ENCODE data around the gene TXNRD1.

Gene TXNRD1

DNA sequence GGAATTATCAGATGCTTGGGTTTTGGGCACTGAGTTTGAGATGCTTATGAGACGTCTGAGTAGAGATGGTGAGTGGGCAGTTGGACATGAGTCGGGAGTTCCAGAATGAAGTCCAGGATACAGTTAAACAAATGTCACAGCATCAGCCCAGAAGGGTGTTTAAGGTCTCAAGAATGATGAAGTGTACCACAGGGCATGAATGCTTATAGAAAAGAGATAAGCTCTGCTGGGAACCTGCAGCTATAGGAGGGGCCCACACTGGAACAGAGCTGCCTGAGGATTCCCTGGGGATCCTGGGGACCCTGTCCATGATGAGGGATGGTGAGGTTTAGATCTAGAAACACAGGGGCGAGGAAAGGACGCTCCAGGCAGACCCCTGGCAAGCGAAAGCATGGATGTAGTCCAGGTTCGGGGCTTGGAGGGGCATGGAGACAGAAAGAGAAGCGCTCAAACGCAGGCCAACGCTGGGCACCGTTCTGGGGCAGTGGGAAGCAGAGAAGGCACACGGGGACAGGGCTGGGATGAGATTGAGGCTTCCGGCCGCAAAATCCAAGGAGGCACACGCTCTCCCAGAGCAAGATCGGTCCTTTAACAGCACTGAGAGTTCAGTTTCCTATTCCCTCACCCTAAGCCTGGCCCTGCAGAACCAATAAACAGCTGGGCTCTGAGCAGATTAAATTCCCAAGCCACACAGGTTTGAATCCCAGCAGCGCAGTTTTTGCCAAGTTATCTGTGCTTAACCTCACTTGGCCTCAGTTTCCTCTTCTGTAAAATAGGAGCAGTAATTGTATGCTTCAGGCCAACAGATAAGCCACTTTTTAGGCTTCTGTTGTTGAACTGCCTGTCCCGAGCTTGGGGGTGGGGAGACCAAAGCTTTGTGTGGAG is 140.9 kb downstream of the TXNRD1 start:
- H3K27ac ChIP-seq: peak overlapping the region; percentile 15; the same call in 1 of the 2 replicates
- TF ChIP-seq, protein P1, sequence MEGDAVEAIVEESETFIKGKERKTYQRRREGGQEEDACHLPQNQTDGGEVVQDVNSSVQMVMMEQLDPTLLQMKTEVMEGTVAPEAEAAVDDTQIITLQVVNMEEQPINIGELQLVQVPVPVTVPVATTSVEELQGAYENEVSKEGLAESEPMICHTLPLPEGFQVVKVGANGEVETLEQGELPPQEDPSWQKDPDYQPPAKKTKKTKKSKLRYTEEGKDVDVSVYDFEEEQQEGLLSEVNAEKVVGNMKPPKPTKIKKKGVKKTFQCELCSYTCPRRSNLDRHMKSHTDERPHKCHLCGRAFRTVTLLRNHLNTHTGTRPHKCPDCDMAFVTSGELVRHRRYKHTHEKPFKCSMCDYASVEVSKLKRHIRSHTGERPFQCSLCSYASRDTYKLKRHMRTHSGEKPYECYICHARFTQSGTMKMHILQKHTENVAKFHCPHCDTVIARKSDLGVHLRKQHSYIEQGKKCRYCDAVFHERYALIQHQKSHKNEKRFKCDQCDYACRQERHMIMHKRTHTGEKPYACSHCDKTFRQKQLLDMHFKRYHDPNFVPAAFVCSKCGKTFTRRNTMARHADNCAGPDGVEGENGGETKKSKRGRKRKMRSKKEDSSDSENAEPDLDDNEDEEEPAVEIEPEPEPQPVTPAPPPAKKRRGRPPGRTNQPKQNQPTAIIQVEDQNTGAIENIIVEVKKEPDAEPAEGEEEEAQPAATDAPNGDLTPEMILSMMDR (IDR thresholded peaks at IDR 0.05): no peak
- TF ChIP-seq ZFX (IDR thresholded peaks at IDR 0.05; ENCODE audit: borderline replicate concordance): no peak

DNA sequence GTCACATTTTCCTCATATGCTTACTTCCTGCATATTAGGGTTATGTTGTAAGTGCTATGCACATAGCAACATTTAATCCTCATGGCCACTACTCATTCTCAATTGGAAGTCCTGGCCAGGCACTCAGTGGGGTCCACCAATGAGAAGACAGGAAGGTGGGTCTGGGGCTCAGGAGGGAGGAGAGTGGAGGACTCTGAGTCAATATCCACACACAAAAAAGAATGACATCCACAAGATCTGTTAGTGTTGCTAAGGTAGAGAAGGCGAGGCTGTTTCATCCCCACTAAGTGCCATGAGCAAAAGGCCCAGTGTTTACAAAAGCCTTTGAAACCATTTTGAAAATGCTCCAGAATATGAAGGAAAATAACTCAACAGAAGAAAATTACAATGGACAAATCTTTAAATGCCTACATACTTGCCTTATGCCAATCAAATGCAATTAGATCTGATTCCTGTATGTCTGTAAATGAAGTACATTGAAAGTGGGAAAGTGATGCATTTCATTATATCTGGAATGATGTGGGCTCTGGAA is 141.9 kb downstream of the TXNRD1 start:
- peak overlapping the region; percentile 15; the same call in 1 of the 2 replicates for H3K27ac ChIP-seq
- no peak for TF ChIP-seq ZFX (IDR thresholded peaks at IDR 0.05; ENCODE audit: borderline replicate concordance)
- TF ChIP-seq, protein P1 (IDR thresholded peaks at IDR 0.05): no peak

DNA sequence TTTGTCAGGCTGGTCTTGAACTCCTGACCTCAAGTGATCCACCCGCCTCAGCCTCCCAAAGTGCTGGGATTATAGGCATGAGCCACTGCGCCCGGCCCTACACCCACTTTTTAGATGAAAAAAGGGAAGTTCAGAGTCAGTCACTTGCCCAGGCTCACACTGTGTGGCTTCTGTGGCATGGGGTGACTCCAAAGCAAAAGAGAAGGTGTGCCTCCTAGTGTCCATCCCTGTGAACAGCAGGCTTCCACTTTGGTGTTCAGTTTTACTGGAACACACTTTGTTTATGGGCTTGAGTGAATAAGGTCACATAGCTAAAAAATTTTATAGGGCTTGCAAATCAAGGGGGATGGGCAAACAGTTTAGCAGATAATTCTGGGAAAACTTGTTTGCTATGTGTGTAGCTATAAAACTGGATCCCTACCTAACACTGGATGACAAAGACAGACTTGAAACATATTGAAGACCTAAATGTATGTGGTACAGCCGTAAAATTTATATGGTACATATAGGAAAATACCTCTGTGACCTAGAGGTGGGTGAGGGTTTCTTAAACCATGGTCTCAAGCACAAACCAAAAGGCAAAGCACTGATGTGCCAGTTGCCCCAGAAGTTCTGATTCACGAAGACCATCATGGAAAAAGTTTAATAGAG is 142.9 kb downstream of the TXNRD1 start:
- H3K27ac ChIP-seq: no peak overlapping the region
- TF ChIP-seq, protein P1 (IDR thresholded peaks at IDR 0.05): peak; percentile 89
- TF ChIP-seq ZFX (IDR thresholded peaks at IDR 0.05; ENCODE audit: borderline replicate concordance): no peak

DNA sequence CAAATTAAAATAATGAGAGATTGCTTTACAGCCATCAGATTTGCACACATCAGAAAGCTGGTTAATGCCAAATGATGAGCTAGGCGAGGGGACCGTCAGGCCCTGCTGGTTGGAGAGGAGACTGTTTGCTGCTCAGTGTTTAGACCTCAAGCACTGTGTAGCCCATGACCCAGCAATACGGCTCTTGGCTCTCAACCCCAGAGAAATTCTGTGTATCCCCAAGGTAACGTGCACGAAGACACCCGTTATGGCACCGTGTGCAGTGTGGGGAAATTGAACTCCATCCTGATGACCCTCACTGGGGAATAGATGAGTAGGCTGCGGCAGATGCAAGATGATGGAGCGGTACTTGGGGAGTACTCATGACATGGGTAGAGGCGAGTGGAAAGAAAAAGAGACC is 143.6 kb downstream of the TXNRD1 start:
- no peak overlapping the region for H3K27ac ChIP-seq
- TF ChIP-seq, protein P1 (IDR thresholded peaks at IDR 0.05): no peak
- no peak for TF ChIP-seq ZFX (IDR thresholded peaks at IDR 0.05; ENCODE audit: borderline replicate concordance)

DNA sequence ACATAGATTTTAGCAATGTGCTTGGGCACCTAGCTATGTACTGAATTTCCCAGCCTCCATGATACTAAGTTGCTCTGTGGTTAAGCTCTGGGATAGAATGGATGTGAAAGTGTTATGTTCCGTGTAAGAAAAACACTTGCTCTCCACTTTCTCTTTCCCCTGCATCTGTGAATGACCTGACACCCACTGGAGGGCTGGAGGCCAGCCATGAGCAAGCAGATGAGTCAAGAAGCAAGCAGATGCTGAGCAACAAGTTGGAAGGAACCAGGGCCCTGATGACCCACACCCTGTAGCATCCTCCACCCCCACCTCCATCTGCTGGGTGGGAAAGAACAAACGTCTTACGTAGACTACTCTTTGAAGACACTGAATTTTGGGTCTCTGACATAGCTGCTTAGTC is 144.6 kb downstream of the TXNRD1 start:
- TF ChIP-seq, protein P1 (IDR thresholded peaks at IDR 0.05): no peak
- H3K27ac ChIP-seq: no peak overlapping the region

DNA sequence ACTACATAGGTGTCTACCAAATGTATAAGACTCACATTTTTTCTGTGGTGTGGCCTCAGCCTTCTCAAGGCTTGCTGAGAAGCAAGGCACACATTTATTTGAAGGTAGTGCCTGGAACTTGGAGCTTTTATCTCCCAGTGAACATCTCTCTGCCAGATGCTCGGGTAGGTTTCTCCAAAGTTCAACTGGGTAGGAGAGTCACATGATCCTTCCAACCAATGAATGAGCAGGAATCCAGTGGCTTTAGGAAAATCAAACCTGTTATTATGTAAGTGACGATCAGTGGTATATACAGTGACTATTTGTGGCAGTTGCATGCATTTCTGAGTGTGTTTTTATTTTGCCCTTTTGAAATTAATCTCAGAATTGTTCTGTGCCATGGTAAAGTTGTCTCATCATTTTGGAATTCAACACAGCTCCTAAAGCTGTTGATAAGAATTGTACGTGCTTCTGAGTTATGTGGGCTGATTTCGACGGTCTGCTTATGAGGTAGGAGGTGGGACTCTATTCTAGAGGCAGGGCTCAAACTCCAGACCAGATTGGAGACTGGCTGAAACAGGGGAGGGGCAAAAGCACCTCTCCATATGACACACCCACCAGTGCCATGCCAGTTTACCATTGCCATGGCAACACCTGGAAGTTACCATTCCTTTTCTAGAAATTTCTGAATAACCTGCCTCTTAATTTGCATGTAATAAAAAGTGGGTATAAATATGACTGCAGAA is 145.6 kb downstream of the TXNRD1 start:
- TF ChIP-seq, protein P1 (IDR thresholded peaks at IDR 0.05): no peak
- TF ChIP-seq ZFX (IDR thresholded peaks at IDR 0.05; ENCODE audit: borderline replicate concordance): no peak
- no peak overlapping the region for H3K27ac ChIP-seq
